ENCODE data around the gene PON3.
A peak's percentile ranks its signal among the peaks of the same experiment; 100 is the strongest.

Gene PON3

DNA sequence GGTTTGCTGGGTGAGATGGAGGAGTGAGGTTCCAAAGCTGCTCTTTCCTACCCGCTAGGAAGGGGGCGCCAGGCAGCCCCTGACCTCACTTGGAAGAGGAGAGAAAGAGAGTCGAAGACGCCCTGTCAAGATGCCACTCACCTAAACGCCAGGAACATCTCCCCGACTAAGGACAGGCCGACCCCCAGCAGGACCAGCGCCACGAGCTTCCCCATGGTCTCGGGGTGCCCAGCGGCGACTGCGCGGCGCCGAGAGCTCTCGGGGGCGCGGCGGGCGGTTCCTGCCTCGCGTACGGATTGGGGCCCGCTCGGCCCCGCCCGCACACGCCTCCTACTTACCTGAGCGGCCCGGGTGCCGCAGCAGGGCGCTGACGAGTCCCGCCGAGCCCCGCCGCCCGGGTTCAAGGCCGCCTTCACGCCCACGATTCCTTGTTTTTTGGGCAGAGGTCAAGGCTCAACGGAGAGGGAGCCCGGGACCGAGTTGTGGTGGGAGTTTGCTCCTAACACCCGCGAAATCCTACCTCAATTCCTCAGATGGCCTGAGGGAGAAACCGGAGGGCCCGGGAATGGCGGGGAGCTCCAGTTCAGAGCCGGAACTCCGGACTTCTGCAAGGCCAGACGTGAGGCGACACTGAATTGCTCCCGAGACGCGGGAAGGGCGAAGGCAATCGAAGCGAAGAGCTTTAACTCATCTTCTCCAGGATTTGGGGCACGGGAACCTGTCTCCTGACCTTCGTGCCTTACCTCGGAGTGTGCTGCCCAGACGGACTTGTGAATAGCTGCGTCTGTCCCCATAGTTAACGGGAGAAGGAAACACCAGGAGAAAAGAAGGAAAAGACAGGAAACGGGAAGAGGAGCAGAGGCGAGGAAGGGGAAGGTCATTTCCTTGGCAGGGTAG is at the start of gene PON3:
TSS of gene PON3 (minus strand) at position 240 of the 897 bp plus-strand sequence. CDS start at position 215, 25 bp downstream.
- peak; percentile 6 for DNase-seq

DNA sequence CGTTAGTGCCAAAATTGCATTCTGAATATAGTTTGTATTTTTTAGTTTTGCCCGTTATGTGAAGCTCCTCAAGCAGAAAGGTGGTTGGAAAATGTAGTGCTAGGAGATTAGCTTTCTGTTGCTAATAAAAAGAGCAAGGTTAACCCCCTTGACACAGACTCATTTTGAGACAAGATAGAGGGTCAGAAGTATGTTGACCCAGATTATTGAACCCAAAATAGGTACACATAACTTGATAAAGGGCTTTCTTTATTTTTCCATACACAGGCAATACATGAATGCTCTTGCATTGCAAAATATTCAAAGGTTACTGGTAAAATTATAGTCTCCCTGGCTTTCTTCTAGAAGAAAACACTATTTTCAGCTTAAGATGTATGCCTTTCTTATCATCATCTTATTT is 48.6 kb upstream of the PON3 start:
- no peak for DNase-seq

DNA sequence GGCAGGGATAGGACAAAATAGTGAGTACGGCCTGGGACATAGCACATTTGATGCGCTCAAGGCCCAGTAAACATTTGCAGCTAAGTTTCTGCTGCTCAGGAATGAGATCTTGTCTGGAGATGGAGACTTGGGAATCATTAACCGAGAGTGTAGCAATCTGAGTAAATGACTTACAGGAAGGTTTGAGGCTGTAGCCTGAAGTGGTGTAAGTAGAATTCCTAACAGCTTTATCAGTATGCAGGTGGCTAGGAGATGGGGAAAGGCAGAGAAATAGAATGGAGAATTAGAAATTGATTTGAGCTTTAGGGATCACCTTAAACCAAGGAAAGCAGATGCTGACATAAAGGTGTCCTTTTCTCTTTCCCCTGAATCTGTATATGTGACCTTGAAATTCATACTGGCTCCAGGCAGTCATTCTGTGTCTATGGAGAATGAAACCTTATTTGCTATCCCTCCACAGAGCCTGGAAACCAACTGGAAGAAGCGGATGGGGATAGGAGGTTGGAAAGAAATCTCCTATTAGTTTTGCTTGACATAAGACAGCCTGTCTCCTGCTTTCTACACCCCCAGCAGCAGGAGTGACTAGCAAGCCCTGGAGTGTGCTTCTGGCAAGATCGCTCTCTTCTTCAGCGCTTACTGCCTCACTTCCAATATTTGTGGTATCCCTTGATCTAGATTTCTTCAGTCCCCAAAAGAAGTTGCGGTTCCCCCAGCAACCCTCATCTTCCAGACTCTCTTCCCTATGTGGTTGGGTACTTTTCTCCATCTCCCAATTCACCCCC is 45.1 kb upstream of the PON3 start:
- no peak for DNase-seq

DNA sequence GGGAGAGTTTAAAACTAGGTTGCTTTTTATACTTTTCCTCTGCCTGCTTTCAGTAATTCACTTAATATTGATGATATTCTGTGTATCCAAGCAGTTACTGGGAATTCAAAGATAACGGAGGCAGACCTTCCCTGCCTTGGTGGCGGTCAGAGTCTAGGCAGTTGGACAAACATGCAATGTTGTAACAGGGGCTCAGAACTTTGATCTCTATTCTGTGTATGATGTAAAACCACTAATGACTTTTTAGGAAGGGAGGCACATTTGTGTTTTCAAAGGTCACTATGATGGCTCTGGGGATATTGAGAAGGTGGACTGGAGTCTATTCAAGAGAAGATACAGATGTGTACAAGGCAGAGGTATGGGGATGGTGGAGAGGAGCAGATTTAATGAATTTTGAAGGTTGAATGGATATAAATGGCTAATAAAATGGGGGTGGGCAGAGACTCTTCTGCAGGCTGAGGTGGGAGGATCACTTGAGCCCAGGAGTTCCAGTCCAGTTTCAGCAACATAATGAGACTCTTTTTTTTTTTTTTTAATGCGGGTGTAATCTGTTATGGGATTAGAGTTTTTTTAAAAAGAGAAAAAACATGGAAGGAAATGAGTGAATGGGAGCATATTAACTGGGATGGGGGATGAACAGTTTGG is 44.3 kb upstream of the PON3 start:
- DNase-seq = no peak

DNA sequence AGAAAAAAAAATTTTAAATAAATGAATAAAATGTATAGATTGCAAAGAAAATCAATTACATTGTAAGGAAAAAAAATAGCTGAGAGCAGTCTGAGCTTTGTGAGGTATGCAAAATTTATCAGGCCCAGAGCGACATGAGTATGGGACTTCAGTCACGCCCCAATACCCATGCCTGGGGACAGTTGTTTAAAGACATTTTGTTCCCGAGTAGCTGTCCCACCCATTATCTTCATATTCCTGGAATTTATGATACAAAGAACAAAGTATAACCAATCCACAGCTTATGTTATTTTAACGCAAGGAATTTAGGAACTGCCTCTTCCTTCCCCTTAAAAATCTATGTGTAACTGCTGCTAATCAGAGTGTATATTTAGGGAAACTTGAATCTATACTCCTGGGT is 40.2 kb upstream of the PON3 start:
- DNase-seq = no peak

DNA sequence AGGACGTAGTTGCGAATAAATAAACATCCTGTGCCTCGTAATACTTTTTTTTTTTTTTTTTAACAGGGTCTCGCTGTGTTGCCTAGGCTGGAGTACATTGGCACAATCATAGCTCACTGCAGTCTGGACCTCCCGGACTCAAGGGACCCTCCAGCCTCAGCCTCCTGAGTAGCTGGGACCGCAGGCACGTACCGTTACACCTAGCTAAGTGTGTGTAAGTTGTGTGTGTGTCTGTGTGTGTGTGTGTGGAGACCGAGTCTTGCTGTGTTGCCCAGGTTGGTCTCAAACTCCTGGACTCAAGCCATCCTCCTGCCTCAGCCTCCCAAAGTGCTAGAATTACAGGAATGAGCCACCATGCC is 39.2 kb upstream of the PON3 start:
- DNase-seq = no peak

DNA sequence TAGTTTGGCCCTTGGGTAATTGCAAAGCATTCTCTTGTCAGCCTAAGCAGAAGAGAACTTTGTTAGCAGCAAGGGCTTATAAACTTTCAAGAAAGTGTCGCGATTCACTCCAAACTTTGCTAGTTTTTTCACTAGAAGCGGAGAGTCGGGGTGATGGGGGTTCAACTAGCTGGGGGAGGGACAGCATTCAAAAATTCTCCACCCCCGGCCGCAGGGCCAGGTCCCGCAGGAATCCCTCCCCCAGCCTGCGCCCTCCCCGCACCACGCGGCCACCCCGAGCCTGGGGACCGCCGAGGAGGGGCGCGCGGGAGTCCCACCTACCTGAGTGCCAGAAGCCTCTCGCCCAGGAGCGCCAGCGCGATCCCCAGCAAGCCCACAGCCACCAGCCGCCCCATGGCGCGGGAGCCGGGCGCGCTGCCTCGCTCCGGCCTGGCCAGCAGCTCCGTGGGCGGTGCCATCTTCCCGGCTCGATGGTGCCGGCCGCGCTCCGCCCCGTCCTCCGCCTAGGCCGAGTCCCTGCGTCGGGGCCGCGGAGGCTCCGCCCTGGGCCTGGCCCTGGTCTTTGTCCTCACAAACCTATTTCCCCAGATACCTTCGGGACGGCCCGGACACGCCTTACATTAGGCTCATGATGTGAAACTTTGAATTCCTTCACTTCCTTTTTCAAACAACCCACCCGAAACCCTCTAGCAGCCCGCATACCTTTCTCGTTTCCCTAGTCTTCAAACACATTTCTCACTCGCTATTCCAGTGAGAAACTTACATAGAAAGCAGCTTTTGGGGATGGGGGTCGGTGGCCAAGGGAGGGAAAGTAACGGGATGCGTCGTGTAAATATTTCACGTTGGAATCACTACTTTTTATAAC is 38.6 kb upstream of the PON3 start, which contains the start of gene PON2:
TSS of gene PON2 (minus strand) at position 472 of the 865 bp plus-strand sequence. CDS start at position 395, 77 bp downstream.
- peak; percentile 48 for DNase-seq

DNA sequence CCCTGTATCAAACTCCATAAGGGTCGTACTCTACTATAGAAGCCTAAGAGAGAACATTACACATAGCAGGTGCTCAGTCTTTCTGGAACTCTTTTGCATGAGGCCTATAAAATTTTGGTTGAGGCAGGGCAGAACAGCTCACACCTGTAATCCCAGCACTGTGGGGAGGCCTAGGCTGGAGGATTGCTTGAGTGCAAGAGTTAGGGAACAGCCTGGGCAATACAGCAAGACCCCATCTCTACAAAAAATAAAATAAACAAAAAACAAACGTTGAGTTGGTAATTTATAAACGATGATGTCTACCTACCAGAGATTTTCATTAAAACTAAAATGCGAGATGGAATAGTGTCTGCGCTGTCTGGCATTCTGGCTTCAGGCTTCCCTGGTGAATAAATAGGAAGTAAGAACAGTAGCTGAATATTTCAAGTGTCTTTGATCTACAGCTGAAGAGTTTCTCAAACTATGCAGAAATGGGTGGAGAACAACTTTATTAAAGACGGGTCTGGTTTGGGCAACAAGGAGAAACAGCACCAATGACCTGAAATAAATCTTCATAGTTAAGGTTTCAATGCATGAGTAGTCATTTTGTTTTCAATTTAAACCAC is 37.9 kb upstream of the PON3 start:
- DNase-seq = no peak

DNA sequence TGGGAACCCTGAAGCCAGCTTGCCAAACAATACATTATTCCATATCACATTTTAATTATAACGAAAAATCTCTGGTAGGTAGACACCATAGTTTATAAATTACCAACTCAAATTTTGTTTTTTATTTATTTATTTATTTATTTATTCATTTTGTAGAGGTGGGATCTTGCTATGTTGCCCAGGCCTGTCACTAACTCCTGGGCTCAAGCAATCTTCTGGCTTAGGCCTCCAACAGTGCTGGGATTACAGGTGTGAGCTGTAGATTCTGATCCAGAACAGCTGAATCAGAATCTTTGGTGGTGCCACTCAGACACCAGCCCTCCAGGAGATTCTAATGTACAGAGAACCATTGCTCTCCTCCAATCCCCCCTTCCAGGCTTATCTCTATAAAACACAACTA is 37.0 kb upstream of the PON3 start:
- no peak for DNase-seq

DNA sequence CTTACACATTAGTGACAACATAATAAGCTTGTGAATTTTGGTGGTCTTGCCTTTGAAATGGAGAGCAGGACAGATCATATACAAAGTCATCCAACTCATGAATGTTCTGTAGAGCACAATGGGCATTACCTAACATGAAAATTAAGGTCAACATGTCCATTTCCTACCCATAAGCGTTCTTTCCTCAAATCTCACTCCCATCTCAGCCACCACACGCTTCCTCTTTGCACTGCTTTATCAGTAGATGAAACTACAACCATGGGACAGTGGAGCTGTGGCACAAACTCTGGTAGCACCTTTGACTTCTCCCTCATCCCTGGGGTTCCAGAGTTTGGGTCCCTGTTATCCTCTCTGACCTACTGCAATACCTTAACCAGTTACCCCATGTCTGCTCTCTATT is 36.4 kb upstream of the PON3 start:
- DNase-seq = no peak

DNA sequence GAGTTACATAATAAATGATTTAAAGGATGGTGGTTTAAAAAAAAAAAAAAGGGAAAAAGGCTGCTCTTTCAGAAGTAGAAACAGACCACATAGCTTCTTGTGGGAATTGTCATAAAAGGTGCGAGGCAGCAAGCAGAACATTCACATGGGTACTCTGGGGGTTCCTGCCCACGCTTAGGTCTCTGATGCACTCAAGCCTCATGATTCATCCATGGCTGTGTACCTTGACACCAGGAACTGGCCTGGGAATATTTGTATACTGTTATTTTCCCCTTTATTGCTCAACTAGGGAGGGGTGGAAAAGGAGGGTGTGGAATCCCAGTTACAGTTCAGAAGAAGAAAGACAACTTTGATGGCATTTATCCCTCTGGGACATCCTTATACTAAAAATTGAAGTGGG is 34.7 kb upstream of the PON3 start:
- no peak for DNase-seq

DNA sequence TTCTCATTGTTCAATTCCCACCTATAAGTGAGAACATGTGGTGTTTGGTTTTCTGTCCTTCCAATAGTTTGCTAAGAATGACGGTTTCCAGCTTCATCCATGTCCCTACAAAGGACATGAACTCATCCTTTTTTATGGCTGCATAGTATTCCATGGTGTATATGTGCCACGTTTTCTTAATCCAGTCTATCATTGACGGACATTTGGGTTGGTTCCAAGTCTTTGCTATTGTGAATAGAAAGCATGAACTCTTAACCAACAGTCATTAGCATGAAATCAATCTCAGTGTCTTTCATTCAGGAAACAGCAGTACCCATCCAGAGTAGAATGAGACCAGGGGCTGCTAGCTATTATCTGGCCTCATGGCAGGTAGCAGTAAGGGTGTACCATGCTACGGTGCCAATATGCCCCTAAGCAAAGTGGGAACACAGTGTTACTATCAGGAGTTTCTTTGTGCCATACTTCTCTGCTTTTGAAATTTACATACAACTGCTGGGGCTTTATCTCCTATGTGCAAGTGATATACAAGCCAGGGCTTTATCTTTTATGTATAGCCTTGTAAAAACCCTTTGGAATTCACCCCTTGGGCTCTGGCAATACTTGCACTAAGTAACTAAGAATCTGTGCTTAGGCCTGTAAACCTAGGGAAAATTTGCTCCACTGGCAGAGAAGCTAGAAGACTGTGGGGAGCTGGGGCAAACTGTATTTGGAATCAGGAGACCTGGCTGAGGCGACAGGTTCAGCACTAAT is 33.2 kb upstream of the PON3 start:
- DNase-seq = no peak

DNA sequence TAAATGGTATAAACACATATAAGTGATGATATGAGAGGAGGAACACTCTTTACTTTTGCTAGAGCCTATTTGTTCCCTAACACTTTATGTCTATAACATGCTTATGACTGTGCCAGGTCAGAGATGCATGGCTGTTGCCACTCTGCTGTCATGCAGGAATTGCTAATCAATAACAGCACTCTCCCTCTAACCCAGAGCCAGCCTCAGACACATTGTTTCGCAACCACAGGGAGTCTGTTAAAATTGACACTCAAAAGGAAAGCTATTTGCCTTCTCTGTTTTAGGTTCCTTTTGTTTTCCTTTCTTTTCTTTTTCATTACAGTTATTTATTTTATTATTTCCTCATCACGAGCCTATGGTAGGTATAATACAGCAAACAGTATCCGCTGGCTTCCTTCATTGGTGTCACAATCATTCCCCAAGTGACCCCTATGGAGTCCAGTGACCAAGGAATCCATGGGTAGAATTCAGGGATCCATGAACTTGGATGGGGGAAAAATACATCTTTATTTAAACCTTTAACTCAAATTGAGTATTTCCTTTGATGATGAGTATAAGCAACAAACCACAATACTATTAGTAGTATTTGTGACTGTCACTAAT is 31.8 kb upstream of the PON3 start:
- no peak for DNase-seq

DNA sequence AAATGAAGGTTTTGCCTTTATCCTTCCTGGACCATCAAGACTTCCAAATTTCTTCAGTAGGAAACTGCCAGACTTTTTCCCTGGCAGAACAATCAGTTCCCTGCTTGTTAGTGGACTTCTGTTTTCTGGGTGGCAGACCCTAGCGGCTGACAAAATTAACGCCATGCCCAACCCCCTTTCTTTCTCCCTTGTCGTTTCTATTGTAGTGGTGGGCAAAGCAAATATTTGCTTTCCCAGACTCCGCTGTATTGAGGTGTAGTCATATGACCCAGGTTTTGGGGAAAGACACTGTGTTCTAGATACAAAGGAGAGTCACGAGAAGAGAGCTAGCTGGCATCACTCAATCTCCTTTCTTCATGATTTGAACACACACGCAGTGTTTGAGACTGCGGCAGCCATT is 31.0 kb upstream of the PON3 start:
- no peak for DNase-seq

DNA sequence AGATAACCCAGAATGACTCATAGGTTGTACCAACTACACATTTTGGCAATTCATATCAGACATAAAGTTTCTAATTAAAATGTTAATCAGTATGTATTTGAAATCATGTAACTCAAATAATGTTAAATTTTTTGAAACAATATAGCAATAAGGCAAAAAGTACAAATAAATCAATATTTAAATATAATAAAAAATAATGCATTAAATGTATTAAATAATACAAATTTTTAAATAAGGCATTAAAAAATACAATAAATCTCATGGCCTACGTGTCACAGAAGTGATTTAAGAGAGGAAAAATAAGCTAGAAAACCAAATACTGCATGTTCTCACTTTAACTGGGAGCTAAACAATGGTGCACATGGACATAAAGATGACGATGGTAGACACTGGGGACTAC is 29.5 kb upstream of the PON3 start:
- no peak for DNase-seq

DNA sequence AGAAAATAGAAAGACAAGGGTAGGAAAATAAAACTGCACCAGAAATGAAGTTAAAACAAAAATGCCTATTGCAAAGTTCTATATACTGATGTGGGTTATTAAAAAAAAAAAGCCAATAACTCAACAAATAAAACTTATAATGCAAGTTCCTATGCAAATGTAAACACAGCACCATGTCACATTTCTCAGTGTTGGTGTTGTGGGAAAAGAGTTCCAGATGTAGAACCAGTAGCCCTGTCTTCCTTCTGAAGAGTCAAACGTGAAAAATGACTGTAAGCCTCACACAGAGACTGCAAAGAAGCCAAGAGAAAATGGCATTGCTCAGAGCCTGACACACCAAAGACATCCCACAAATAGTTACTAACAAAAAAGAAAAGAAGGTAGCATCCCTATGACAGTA is 28.5 kb upstream of the PON3 start:
- DNase-seq = no peak

DNA sequence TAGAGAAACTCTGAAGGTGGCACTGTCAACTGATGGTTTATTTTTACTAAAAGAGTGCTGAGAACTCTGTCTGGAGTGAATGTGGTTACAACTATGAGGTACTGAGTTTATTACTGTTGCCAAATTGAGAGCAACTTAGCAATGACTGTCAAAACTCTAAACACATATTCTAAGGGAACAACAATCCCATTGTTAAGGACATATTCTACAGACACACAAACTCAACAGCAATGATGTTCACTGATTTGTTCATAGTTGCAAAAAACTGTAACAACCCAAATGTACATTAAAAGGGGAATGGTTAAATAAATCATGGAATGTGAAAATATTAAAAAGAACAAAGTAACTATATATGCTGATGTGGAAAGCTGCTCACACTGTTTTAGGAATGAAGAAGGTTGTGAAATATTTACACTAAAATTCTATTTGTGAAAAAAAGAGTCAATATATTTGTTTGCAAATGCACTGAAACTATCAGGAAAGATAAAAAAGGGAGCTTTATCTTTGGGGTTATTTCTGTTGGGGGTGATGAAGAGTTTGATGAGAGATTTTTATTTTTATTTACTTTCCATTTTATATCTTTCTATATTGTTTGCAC is 25.8 kb upstream of the PON3 start:
- no peak for DNase-seq

DNA sequence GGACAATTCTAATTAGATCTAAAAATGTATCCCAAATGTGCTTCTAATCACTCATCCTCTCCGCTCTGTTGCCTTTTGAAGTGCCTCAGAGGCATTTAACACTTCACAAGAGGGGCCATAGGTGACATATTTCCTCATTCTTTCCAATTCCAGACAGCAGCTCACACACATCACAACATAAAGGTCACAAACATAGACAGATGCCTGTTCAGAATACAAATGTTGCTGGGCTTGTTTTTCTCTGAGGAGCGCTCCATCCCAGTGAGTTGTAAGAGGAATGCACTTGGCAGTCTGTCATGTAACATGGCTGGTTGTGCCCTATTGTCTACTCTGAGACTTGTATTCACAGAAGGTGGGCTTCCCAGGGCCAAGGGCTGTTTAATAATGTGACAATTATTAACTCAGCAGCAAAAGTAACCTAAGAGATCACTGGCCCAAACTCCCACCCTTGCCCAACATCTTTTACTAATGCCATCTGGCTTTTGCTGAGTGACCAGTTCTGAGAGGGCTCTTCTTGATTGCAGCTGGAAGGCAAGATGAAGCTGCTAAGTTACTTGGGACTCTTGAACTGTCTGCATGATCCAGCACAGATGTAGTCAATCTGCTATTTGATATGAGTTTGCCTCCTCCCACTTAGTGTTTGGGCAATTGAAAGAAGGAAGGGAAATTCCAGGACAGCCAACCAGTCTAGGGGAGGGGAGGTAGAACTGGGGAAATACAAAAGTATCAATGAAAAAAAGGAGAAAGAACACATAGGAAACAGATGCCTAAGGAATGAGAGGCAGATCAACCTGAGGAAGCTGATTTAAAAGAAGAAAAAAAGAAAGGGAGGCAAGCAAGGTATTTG is 25.0 kb upstream of the PON3 start:
- DNase-seq = no peak

DNA sequence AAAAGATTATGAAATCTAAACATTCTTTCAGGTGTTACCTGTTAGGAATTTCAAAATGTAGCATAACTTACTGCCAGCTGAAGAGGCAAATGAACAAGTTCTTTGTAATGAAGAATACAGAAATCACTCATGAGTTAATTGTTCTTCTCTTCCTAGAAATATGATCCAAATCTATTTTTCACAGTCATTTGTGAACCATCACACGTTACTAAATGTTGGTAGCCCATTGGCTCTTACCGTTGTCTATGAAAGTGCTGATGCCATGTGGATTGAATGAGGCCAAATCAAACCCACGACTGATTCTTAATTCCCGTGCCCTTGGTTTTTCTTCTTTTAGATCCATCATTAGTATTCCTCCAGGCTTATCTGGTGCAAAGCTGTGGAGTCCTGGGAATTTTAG is 15.9 kb upstream of the PON3 start:
- DNase-seq = no peak

DNA sequence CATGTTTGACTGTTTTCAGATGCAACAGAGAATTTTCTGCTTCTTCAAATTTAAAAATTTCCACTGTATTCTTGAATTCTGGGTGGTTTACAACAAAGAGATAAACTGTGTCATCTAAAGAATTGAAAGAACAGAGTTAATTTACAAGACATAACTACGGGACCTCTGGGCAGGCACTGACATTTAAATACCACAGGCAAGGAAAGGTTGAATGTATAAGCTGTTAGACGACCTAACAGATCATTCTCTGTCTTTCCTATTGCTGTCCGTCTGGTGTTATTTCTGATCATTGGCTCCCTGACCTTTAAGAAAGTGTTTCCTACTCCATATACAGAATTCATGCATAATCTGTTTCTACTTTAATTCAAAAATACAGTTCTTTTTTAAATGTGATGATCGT is 15.5 kb upstream of the PON3 start:
- no peak for DNase-seq

All from CD4-positive, alpha-beta T cell treated with Interleukin-17A for 1 hour (primary cell).